Ascending aorta (tissue), 2 donors: ENCODE results near the gene DRAP1. TPM values are rescaled to one million over a fixed set of nuclear protein-coding genes. Genes with fewer than 3 reads are reported as not detected.

Source experiments
- DNase-seq, 2 donors: peaks; one replicate each; pipeline ENCODE4 v3.0.0-alpha.2; 2019; ENCODE audit warnings: low spot score in 2 of 2
- H3K27ac ChIP-seq, 2 donors: fragments of 200-600 bp; sonication (generic); one replicate each; pipeline ENCODE4 v1.5.1; 2016 to 2017; ENCODE audit warnings: mild to moderate bottlenecking in 1 of 2
- H3K27me3 ChIP-seq: fragments of 200-600 bp; sonication (generic); one replicate; pipeline ENCODE4 v1.5.1; 2017
- H3K36me3 ChIP-seq, 2 donors: fragments of 200-600 bp; sonication (generic); one replicate each; pipeline ENCODE4 v1.5.1; 2016
- H3K4me1 ChIP-seq, 2 donors: fragments of 200-600 bp; sonication (generic); one replicate each; pipeline ENCODE4 v1.5.1; 2016 to 2017; ENCODE audit warnings: mild to moderate bottlenecking in 1 of 2
- H3K4me3 ChIP-seq, 2 donors: fragments of 200-600 bp; sonication (generic); one replicate each; pipeline ENCODE4 v1.5.1; 2016 to 2017; ENCODE audit warnings: mild to moderate bottlenecking in 1 of 2
- H3K9me3 ChIP-seq, 2 donors: fragments of 200-600 bp; sonication (generic); one replicate each; pipeline ENCODE4 v1.5.1; 2016
- CTCF ChIP-seq, 3 experiments: fragments of 200-600 bp in 2 of 3; fragments of 450-650 bp in 1 of 3; sonication (generic) in 2 of 3; IDR thresholded peaks; one replicate each; pipeline ENCODE4 v1.5.1; 2016 to 2019; ENCODE audit warnings: antibody characterized with exemption in 3 of 3, mild to moderate bottlenecking in 1 of 3, moderate library complexity in 1 of 3
- intact Hi-C: fragments of 100-400 bp; cut with DNase I; formaldehyde crosslinking; loops from one replicate; pipeline ENCODE4 v1.15.1; 2023
- total RNA-seq: library from RNA; depleted of rRNA; stranded (reverse); fragments of >200 nt; gene quantifications from one replicate; pipeline ENCODE4 v1.1.0, GENCODE V29; 2016

The DRAP1 gene
- total RNA-seq, 1 donor from 2014 or later = 135 TPM

GRCh38 chr11:65872586-65873317 is 46.5 kb upstream of the DRAP1 start, which contains the start of gene EFEMP2:
Gene EFEMP2 (minus strand): TSS chr11:65872800. CDS start chr11:65872354, 446 bp downstream.
- Histone ChIP-seq H3K4me1 (peaks cover 3 to 17% of the 10 kb centered on the region in 2 donors), H3K36me3 (peaks cover 8 to 18% of the 10 kb centered on the region in 2 donors), H3K27me3 (no peaks in the 10 kb centered on the region), H3K9me3 (no peaks in the 10 kb centered on the region), H3K27ac (peak within 1 kb of the TSS; percentile 92 to 99), H3K4me3 (peak within 1 kb of the TSS; percentile 67 to 92)
- no peak for TF ChIP-seq CTCF (IDR thresholded peaks at IDR 0.05)
- no peak for DNase-seq
- intact Hi-C loops = loop anchor here (1.0 kb wide), 3 partner anchors 12 to 47 kb away; partner anchors contain the start of genes C11orf68, DRAP1, FIBP and MUS81

- Histone ChIP-seq H3K27me3 (no peaks in the 10 kb centered on the region), H3K9me3 (no peaks in the 10 kb centered on the region), H3K36me3 (peaks cover 8 to 12% of the 10 kb centered on the region in 2 donors), H3K4me3 (peak overlapping the region; percentile 67 to 92), H3K4me1 (peaks cover 3 to 17% of the 10 kb centered on the region in 2 donors), H3K27ac (peak overlapping the region; percentile 92 to 99)
- no peak for TF ChIP-seq CTCF (IDR thresholded peaks at IDR 0.05)
- intact Hi-C loops = loop anchor here (1.0 kb wide), 3 partner anchors 13 to 46 kb away; partner anchors contain the start of genes C11orf68, DRAP1, FIBP and MUS81
- peak; percentile 84 to 97 for DNase-seq
These were observed 45.7 kb upstream of the DRAP1 start for GRCh38 chr11:65873318-65874156.

GRCh38 chr11:65879617-65880016 is 39.6 kb upstream of the DRAP1 start, which contains the start of gene CTSW:
Gene CTSW (plus strand): TSS chr11:65879837. CDS start chr11:65879855, 18 bp downstream.
- Histone ChIP-seq H3K9me3 (no peaks in the 10 kb centered on the region), H3K4me1 (no peaks in the 10 kb centered on the region), H3K27ac (no peak within 1 kb of the TSS), H3K36me3 (peaks cover 20 to 21% of the 10 kb centered on the region in 2 donors), H3K27me3 (no peaks in the 10 kb centered on the region), H3K4me3 (peak within 1 kb of the TSS in 1 of 2 donors; percentile 22)
- TF ChIP-seq CTCF (IDR thresholded peaks at IDR 0.05) = no peak
- no peak for DNase-seq
- intact Hi-C loops = no loop called here

- peaks cover 20 to 21% of the 10 kb centered on the region in 2 donors for H3K36me3 ChIP-seq
- no peaks in the 10 kb centered on the region for H3K4me1 ChIP-seq
- intact Hi-C loops = no loop called here
- no peaks in the 10 kb centered on the region for H3K9me3 ChIP-seq
- no peaks in the 10 kb centered on the region for H3K27me3 ChIP-seq
- peak overlapping the region in 1 of 2 donors; percentile 22 for H3K4me3 ChIP-seq
- no peak overlapping the region for H3K27ac ChIP-seq
- no peak for DNase-seq
- TF ChIP-seq CTCF (IDR thresholded peaks at IDR 0.05) = no peak
These were observed 39.2 kb upstream of the DRAP1 start for GRCh38 chr11:65880027-65880426.

- Histone ChIP-seq H3K4me1 (no peaks in the 10 kb centered on the region), H3K36me3 (peaks cover 20 to 29% of the 10 kb centered on the region in 2 donors), H3K27ac (no peak overlapping the region), H3K27me3 (no peaks in the 10 kb centered on the region), H3K9me3 (no peaks in the 10 kb centered on the region), H3K4me3 (no peak overlapping the region)
- no peak for DNase-seq
- intact Hi-C loops = no loop called here
- no peak for TF ChIP-seq CTCF (IDR thresholded peaks at IDR 0.05)
These were observed 38.3 kb upstream of the DRAP1 start for GRCh38 chr11:65880844-65881421.
